DOHH2 (cell line): ENCODE measurements around the gene PGBD4.

Experiments used
- H3F3A ChIP-seq: fragments of 200-600 bp; sonication (generic), shearing (Covaris generic); 2 replicates; pipeline ENCODE4 v1.6.0; 2016; ENCODE audit warnings: antibody characterized with exemption, mild to moderate bottlenecking; ENCODE audit not compliant: control insufficient read depth, insufficient read depth
- H3K27ac ChIP-seq: fragments of 200-600 bp; sonication (generic); 2 replicates; pipeline ENCODE4 v1.5.1; 2014; ENCODE audit warnings: low read depth, mild to moderate bottlenecking, low read length, moderate library complexity
- H3K27me3 ChIP-seq: fragments of 200-600 bp; sonication (generic); 2 replicates; pipeline ENCODE4 v1.6.1; 2014; ENCODE audit warnings: mild to moderate bottlenecking, low read length, mixed read lengths; ENCODE audit not compliant: control insufficient read depth
- H3K36me3 ChIP-seq: fragments of 200-600 bp; sonication (generic); 2 replicates; pipeline ENCODE4 v1.6.1; 2014; ENCODE audit warnings: mild to moderate bottlenecking, low read length, moderate library complexity, mixed read lengths; ENCODE audit not compliant: control insufficient read depth
- H3K4me1 ChIP-seq: fragments of 200-600 bp; sonication (generic); 2 replicates; pipeline ENCODE4 v1.6.1; 2014; ENCODE audit warnings: mild to moderate bottlenecking, low read length, mixed read lengths; ENCODE audit not compliant: control insufficient read depth
- H3K4me2 ChIP-seq: fragments of 200-600 bp; sonication (generic); 2 replicates; pipeline ENCODE4 v1.6.0; 2014; ENCODE audit warnings: mild to moderate bottlenecking, low read length, moderate library complexity
- H3K4me3 ChIP-seq: fragments of 200-600 bp; sonication (generic); 2 replicates; pipeline ENCODE4 v1.5.1; 2014; ENCODE audit warnings: mild to moderate bottlenecking, low read length, mixed read lengths
- H3K79me2 ChIP-seq: fragments of 200-600 bp; sonication (generic); 2 replicates; pipeline ENCODE4 v1.6.1; 2014; ENCODE audit warnings: mild to moderate bottlenecking, low read length, mixed read lengths; ENCODE audit not compliant: control insufficient read depth
- H3K9me2 ChIP-seq: fragments of 200-600 bp; sonication (generic); replicated peaks from 2 replicates; pipeline ENCODE4 v1.6.1; 2014; ENCODE audit warnings: mild to moderate bottlenecking, low read length, mixed read lengths; ENCODE audit not compliant: control insufficient read depth
- H3K9me3 ChIP-seq: fragments of 200-600 bp; sonication (generic); 2 replicates; pipeline ENCODE4 v1.6.1; 2014; ENCODE audit warnings: antibody characterized with exemption, low read length, mixed read lengths; ENCODE audit not compliant: control insufficient read depth, insufficient read depth
- H4K20me1 ChIP-seq: fragments of 200-600 bp; sonication (generic); 2 replicates; pipeline ENCODE4 v1.6.0; 2014; ENCODE audit warnings: low read depth, mild to moderate bottlenecking, antibody characterized with exemption, low read length, moderate library complexity; ENCODE audit not compliant: control insufficient read depth, insufficient read depth
- CTCF ChIP-seq: fragments of 200-600 bp; sonication (generic); IDR thresholded peaks from one replicate; pipeline ENCODE4 v1.5.1; 2014; ENCODE audit warnings: antibody characterized with exemption, mild to moderate bottlenecking, low read depth, low read length; ENCODE audit not compliant: poor library complexity, severe bottlenecking
- EZH2phosphoT487 ChIP-seq: fragments of 200-600 bp; sonication (generic); IDR thresholded peaks from 2 replicates; pipeline ENCODE4 v1.6.1; 2017; ENCODE audit warnings: borderline replicate concordance, mild to moderate bottlenecking, antibody characterized with exemption, low read length, moderate library complexity, mixed read lengths

Gene PGBD4

DNA sequence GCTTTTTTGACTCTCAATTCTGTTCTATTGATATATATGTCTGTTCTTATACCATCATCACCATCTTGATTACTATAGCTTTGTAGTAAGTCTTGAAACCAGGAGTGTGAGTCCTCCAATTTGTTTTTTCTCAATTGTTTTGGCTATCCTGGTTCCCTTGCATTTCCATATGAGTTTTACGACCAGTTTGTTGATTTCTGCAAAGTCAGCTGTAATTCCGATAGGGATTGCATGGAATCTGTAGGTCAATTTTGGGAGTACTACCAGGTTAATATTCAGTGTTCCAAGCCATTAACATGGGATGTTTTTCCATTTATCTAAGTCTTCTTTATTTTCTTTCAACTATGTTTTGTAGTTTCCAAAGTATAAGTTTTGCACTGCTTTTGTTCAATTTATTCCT, 27.0 kb downstream of the PGBD4 start:
- H3K4me1 ChIP-seq = no peaks in the 10 kb centered on the region
- no peak overlapping the region for H3K4me3 ChIP-seq
- no peaks in the 10 kb centered on the region for H3F3A ChIP-seq
- no peaks in the 10 kb centered on the region for H3K9me3 ChIP-seq
- peaks cover 6% of the 10 kb centered on the region; the same call in 1 of the 2 replicates for H3K27me3 ChIP-seq
- H3K9me2 ChIP-seq = no peaks in the 10 kb centered on the region
- no peaks in the 10 kb centered on the region for H3K36me3 ChIP-seq
- no peak overlapping the region for H3K4me2 ChIP-seq
- no peak for TF ChIP-seq EZH2phosphoT487
- H3K79me2 ChIP-seq = no peaks in the 10 kb centered on the region
- H4K20me1 ChIP-seq = no peaks in the 10 kb centered on the region
- H3K27ac ChIP-seq = no peak overlapping the region

DNA sequence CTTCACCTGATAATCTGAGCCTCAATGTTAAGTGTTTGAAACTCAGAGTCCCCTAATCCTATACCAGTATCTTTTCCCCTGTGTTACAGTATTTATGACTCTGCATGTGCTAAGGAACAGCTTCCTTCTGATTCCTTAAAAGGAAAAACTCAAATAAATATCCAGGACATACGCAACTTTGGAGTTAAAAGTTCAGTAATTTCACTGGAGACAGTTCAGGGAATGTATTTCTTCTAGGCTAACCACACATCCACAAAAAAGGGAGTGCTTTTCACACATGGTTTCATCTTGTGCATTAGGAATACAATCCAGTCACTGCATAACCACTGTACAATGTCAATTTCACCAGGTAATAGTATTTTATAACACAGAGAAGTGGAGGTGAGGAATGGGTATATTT, 31.0 kb downstream of the PGBD4 start:
- Histone ChIP-seq H3K9me3 (no peaks in the 10 kb centered on the region), H3F3A (no peaks in the 10 kb centered on the region), H3K36me3 (no peaks in the 10 kb centered on the region), H3K4me2 (no peak overlapping the region), H3K9me2 (no peaks in the 10 kb centered on the region), H3K27me3 (no peaks in the 10 kb centered on the region), H3K79me2 (no peaks in the 10 kb centered on the region), H3K4me1 (no peaks in the 10 kb centered on the region), H3K4me3 (no peak overlapping the region), H3K27ac (no peak overlapping the region), H4K20me1 (no peaks in the 10 kb centered on the region)
- TF ChIP-seq CTCF (no peak), EZH2phosphoT487 (no peak)

DNA sequence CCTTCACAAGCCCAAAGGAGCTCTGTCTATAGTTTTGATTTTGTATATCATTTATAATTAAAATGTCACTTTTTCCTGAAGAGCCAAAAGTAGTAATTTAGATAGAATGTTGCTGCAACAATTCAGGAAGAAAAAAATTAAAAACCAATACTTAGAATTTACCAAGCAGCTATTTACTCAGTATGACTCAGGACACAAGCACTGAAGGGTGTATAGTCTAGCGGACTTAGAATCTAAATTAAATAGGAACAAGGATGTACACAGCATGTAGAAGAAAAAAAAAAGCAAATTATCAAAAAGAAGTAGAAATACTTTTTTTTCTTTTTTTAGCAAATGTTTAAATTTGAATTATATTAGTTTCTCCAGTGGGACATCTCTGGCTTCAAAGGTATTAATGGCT, 31.6 kb downstream of the PGBD4 start:
- Histone ChIP-seq H3K27me3 (no peaks in the 10 kb centered on the region), H3K4me3 (no peak overlapping the region), H3F3A (no peaks in the 10 kb centered on the region), H3K27ac (no peak overlapping the region), H3K9me3 (no peaks in the 10 kb centered on the region), H3K4me2 (no peak overlapping the region), H3K36me3 (no peaks in the 10 kb centered on the region), H4K20me1 (no peaks in the 10 kb centered on the region), H3K4me1 (no peaks in the 10 kb centered on the region), H3K79me2 (no peaks in the 10 kb centered on the region), H3K9me2 (no peaks in the 10 kb centered on the region)
- TF ChIP-seq EZH2phosphoT487 = no peak
- TF ChIP-seq CTCF = no peak

DNA sequence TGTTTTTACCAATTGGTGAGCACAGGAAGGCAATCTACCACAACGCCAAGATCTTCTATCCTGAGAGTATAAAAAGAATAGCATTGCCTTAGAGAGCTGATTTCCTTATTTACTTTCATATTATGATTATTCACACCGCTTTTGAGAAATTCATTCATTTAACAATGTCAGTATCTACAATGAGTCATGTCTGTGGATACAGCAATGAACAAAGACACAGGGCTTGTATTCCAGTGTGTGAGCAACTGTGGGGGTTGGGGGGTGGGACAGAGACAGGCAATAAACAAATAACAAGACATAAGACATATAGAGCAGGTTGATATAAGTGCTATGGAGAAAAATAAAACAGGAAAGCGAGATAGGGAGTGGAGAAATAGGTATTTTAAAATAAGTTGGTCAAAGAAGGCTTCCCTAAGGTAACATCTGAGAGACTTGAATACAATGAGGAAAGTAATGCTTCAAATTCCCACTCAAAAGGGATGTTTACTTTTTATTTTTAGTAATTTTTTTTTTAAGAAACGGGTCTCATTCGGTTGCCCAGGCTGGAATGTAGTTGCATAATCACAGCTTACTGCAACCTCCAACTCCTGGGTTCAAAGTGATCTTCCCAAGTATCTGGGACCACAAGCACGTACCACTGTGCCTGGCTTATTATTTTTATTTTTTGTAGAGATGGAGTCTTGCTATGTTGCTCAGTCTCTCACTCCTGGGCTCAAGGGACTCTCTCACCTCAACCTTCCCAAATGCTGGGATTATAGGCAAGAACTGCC, 45.7 kb downstream of the PGBD4 start:
- Histone ChIP-seq H3K27ac (no peak overlapping the region), H3F3A (no peaks in the 10 kb centered on the region), H3K4me2 (no peak overlapping the region), H3K79me2 (no peaks in the 10 kb centered on the region), H3K27me3 (no peaks in the 10 kb centered on the region), H3K4me1 (peaks cover 11% of the 10 kb centered on the region), H3K9me3 (no peaks in the 10 kb centered on the region), H4K20me1 (no peaks in the 10 kb centered on the region), H3K36me3 (peaks cover 40% of the 10 kb centered on the region), H3K4me3 (no peak overlapping the region), H3K9me2 (no peaks in the 10 kb centered on the region)
- no peak for TF ChIP-seq CTCF
- no peak for TF ChIP-seq EZH2phosphoT487
